ENCODE measurements around the gene PRELID1. TPM values are rescaled to one million over a fixed set of nuclear protein-coding genes. Genes with fewer than 3 reads are reported as not detected.

Gene PRELID1
- polyA plus RNA-seq, 3 donors: 264 to 510 (median 490) TPM

GRCh38 chr5:177310332-177310731 lies 6.7 kb downstream of the PRELID1 start:
- WGBS (ENCODE audit: insufficient coverage): 87% methylated on average over 12 of the region's 13 CpGs

More at GRCh38 chr5:177310332-177310731, 6.7 kb downstream of the PRELID1 start:
- Mint-ChIP-seq H3K4me3 (peak overlapping the region in 1 of 2 donors; percentile 89), H3K27ac (peak overlapping the region in 6 of 7 donors; percentile 64 to 98 (median 89)), H3K9me3 (peaks cover 0 to 3% (median 0%) of the 10 kb centered on the region in 7 donors), H3K27me3 (ENCODE audit: low read depth in 3 of 3) (peaks cover 0 to 3% (median 0%) of the 10 kb centered on the region in 3 donors), H3K36me3 (peaks cover 17 to 27% of the 10 kb centered on the region in 2 donors), H3K4me1 (peaks cover 74% of the 10 kb centered on the region)
- Histone ChIP-seq H3K27ac (ENCODE audit: low read depth in 1 of 2, low read length in 2 of 2) (peak overlapping the region; percentile 30 to 68), H4K20me1 (ENCODE audit: insufficient read depth, low read length) (peaks cover 49% of the 10 kb centered on the region), H2AFZ (ENCODE audit: insufficient read depth, low read depth, low read length, poor library complexity, severe bottlenecking) (no peak overlapping the region), H3K27me3 (ENCODE audit: control insufficient read depth in 2 of 2, insufficient read depth in 2 of 2, low read length in 2 of 2) (no peaks in the 10 kb centered on the region), H3K4me3 (replicated peaks in 1 of 3; ENCODE audit: low read depth in 2 of 3, low read length in 3 of 3) (peak overlapping the region in 2 of 3 experiments; percentile 68 to 97), H3K4me2 (replicated peaks; ENCODE audit: extremely low read depth, low read length, poor library complexity, severe bottlenecking) (peak overlapping the region; percentile 100), H3K9ac (ENCODE audit: insufficient read depth, low read length, poor library complexity, severe bottlenecking) (peak overlapping the region; percentile 53), H3K79me2 (ENCODE audit: insufficient read depth, low read length) (peaks cover 90% of the 10 kb centered on the region), H3K4me1 (ENCODE audit: control insufficient read depth in 1 of 2, insufficient read depth in 2 of 2, low read length in 2 of 2) (peaks cover 78 to 89% of the 10 kb centered on the region in 2 donors), H3K36me3 (replicated peaks in 1 of 2; ENCODE audit: control insufficient read depth in 1 of 2, insufficient read depth in 2 of 2, low read length in 2 of 2) (peaks cover 13 to 14% of the 10 kb centered on the region in 2 donors), H3K9me3 (replicated peaks in 1 of 2; ENCODE audit: control insufficient read depth in 1 of 2, insufficient read depth in 1 of 2, low read length in 2 of 2) (no peaks in the 10 kb centered on the region)
- DNase-seq: no peak
- no peak for TF ChIP-seq CTCF (IDR thresholded peaks at IDR 0.05)
- intact Hi-C loops (cut with micrococcal nuclease): loop anchor here (5.0 to 10.0 kb wide), 4 partner anchors 37 to 284 kb away; partner anchors contain the start of genes DOK3 (in 1 of the 2), PDLIM7 (in 1 of the 2) and TMED9 (in 1 of the 2)

All from CD14-positive monocyte (primary cell).